Neural progenitor cell (in vitro differentiated cells): Measurements from ENCODE around the gene SEPTIN2. TPM values are rescaled to one million over a fixed set of nuclear protein-coding genes. Genes with fewer than 3 reads are reported as not detected.

Experiments used
- DNase-seq: peaks from one replicate; pipeline ENCODE4 v3.0.0-alpha.2; 2016; ENCODE audit warnings: low spot score
- H2AFZ ChIP-seq: fragments of 200-600 bp; sonication (generic); replicated peaks from 2 replicates; pipeline ENCODE4 v1.6.1; 2016; ENCODE audit warnings: antibody characterized with exemption
- H3F3A ChIP-seq: fragments of 200-600 bp; sonication (generic); 2 replicates; pipeline ENCODE4 v1.6.1; 2016; ENCODE audit warnings: antibody characterized with exemption, low read depth
- H3K27ac ChIP-seq: fragments of 200-600 bp; sonication (generic); 2 replicates; pipeline ENCODE4 v1.5.1; 2016; ENCODE audit warnings: mild to moderate bottlenecking
- H3K27me3 ChIP-seq: fragments of 200-600 bp; sonication (generic); 2 replicates; pipeline ENCODE4 v1.6.1; 2016; ENCODE audit warnings: mild to moderate bottlenecking, moderate library complexity
- H3K36me3 ChIP-seq: fragments of 200-600 bp; sonication (generic); 2 replicates; pipeline ENCODE4 v1.5.1; 2016
- H3K4me1 ChIP-seq: fragments of 200-600 bp; sonication (generic); 2 replicates; pipeline ENCODE4 v1.6.1; 2016; ENCODE audit warnings: mixed run types
- H3K4me2 ChIP-seq: fragments of 200-600 bp; sonication (generic); 2 replicates; pipeline ENCODE4 v1.6.1; 2016
- H3K4me3 ChIP-seq: fragments of 200-600 bp; sonication (generic); 2 replicates; pipeline ENCODE4 v1.5.1; 2016
- H3K79me2 ChIP-seq: fragments of 200-600 bp; sonication (generic); 2 replicates; pipeline ENCODE4 v1.6.1; 2016; ENCODE audit warnings: low read depth
- H3K9ac ChIP-seq: fragments of 200-600 bp; sonication (generic); 2 replicates; pipeline ENCODE4 v1.6.1; 2016
- H3K9me3 ChIP-seq: fragments of 200-600 bp; sonication (generic); 2 replicates; pipeline ENCODE4 v1.5.1; 2016; ENCODE audit warnings: low read depth
- H4K20me1 ChIP-seq: fragments of 200-600 bp; sonication (generic); 2 replicates; pipeline ENCODE4 v1.6.1; 2016; ENCODE audit warnings: low read depth
- H3K27ac Mint-ChIP-seq: 3 replicates; pipeline ENCODE4 v1.8.0; 2021; ENCODE audit warnings: mixed read lengths
- H3K27me3 Mint-ChIP-seq: 2 replicates; pipeline ENCODE4 v1.8.0; 2022; ENCODE audit warnings: low read depth, mild to moderate bottlenecking, inconsistent platforms, moderate library complexity, mixed read lengths; ENCODE audit not compliant: insufficient read depth
- H3K36me3 Mint-ChIP-seq: 3 replicates; pipeline ENCODE4 v1.8.0; 2021; ENCODE audit warnings: mixed read lengths
- H3K4me1 Mint-ChIP-seq: 3 replicates; pipeline ENCODE4 v1.8.0; 2021; ENCODE audit warnings: mixed read lengths
- H3K4me3 Mint-ChIP-seq: 3 replicates; pipeline ENCODE4 v1.8.0; 2021; ENCODE audit warnings: mild to moderate bottlenecking, moderate library complexity, mixed read lengths
- H3K9me3 Mint-ChIP-seq: 3 replicates; pipeline ENCODE4 v1.8.0; 2020; ENCODE audit warnings: mixed read lengths
- CTCF ChIP-seq: fragments of 200-600 bp; sonication (generic); IDR thresholded peaks from 2 replicates; pipeline ENCODE4 v1.5.1; 2017; ENCODE audit warnings: antibody characterized with exemption, mild to moderate bottlenecking
- EZH2 ChIP-seq: fragments of 200-600 bp; sonication (generic); IDR thresholded peaks from 2 replicates; pipeline ENCODE4 v1.6.1; 2017; ENCODE audit warnings: antibody characterized with exemption, mild to moderate bottlenecking, moderate library complexity
- EZH2phosphoT487 ChIP-seq: fragments of 200-600 bp; sonication (generic); IDR thresholded peaks from 2 replicates; pipeline ENCODE4 v1.6.1; 2017; ENCODE audit warnings: antibody characterized with exemption
- total RNA-seq: library from RNA; depleted of rRNA; stranded (reverse); fragments of >200 nt; gene quantifications from 2 replicates; pipeline ENCODE4 v1.2.3, GENCODE V29; 2015; ENCODE audit warnings: low replicate concordance

The SEPTIN2 gene
- total RNA-seq, 1 donor from 2014 or later, result 632 TPM

GRCh38 chr2:241313543-241314095, 2.1 kb upstream of the SEPTIN2 start:
- Mint-ChIP-seq H3K36me3 (peaks cover 7% of the 10 kb centered on the region), H3K4me1 (peaks cover 35% of the 10 kb centered on the region), H3K4me3 (peak overlapping the region; percentile 99), H3K27me3 (peaks cover 4% of the 10 kb centered on the region), H3K9me3 (no peaks in the 10 kb centered on the region), H3K27ac (no peak overlapping the region)
- Histone ChIP-seq H3K27me3 (no peaks in the 10 kb centered on the region), H3F3A (peaks cover 4% of the 10 kb centered on the region), H3K9ac (peak overlapping the region; percentile 96), H3K27ac (no peak overlapping the region), H3K79me2 (peaks cover 93% of the 10 kb centered on the region), H3K4me1 (peaks cover 11% of the 10 kb centered on the region), H3K9me3 (no peaks in the 10 kb centered on the region), H3K4me3 (peak overlapping the region; percentile 90), H3K4me2 (peak overlapping the region; percentile 83), H2AFZ (no peak overlapping the region), H4K20me1 (peaks cover 66% of the 10 kb centered on the region), H3K36me3 (no peaks in the 10 kb centered on the region)
- TF ChIP-seq EZH2 (no peak), CTCF (no peak), EZH2phosphoT487 (no peak)
- no peak for DNase-seq

GRCh38 chr2:241314226-241315092, 1.3 kb upstream of the SEPTIN2 start:
- no peaks in the 10 kb centered on the region for H3K36me3 ChIP-seq
- peaks cover 66% of the 10 kb centered on the region for H4K20me1 ChIP-seq
- H3K27me3 Mint-ChIP-seq, result peaks cover 4% of the 10 kb centered on the region
- H3K4me3 Mint-ChIP-seq, result peak overlapping the region; percentile 99
- TF ChIP-seq EZH2phosphoT487 (no peak), CTCF (no peak), EZH2 (no peak)
- H3K79me2 ChIP-seq, result peaks cover 93% of the 10 kb centered on the region
- H3F3A ChIP-seq, result peaks cover 4% of the 10 kb centered on the region
- peaks cover 17% of the 10 kb centered on the region for H3K4me1 ChIP-seq
- H3K4me2 ChIP-seq, result peak overlapping the region; percentile 83
- DNase-seq, result no peak
- peak overlapping the region; percentile 78 for H3K27ac ChIP-seq
- no peaks in the 10 kb centered on the region for H3K27me3 ChIP-seq
- peak overlapping the region; percentile 90 for H3K4me3 ChIP-seq
- peaks cover 10% of the 10 kb centered on the region for H3K36me3 Mint-ChIP-seq
- H3K4me1 Mint-ChIP-seq, result peaks cover 42% of the 10 kb centered on the region
- H3K9me3 ChIP-seq, result no peaks in the 10 kb centered on the region
- peak overlapping the region; percentile 70 for H3K27ac Mint-ChIP-seq
- H3K9ac ChIP-seq, result peak overlapping the region; percentile 96
- H3K9me3 Mint-ChIP-seq, result no peaks in the 10 kb centered on the region
- peak overlapping the region; percentile 23 for H2AFZ ChIP-seq

- Mint-ChIP-seq H3K9me3 (no peaks in the 10 kb centered on the region), H3K4me3 (peak within 1 kb of the TSS; percentile 99), H3K27ac (peak within 1 kb of the TSS; percentile 100), H3K4me1 (peaks cover 46% of the 10 kb centered on the region), H3K27me3 (peaks cover 4% of the 10 kb centered on the region), H3K36me3 (peaks cover 16% of the 10 kb centered on the region)
- peak; percentile 100 for DNase-seq
- Histone ChIP-seq H2AFZ (peak within 1 kb of the TSS; percentile 99), H3K9ac (peak within 1 kb of the TSS; percentile 96), H3K27me3 (no peaks in the 10 kb centered on the region), H3K4me1 (peaks cover 22% of the 10 kb centered on the region), H3K27ac (peak within 1 kb of the TSS; percentile 98), H3K4me3 (peak within 1 kb of the TSS; percentile 90), H3K36me3 (no peaks in the 10 kb centered on the region), H3K79me2 (peaks cover 93% of the 10 kb centered on the region), H3F3A (peaks cover 4% of the 10 kb centered on the region), H3K9me3 (no peaks in the 10 kb centered on the region), H4K20me1 (peaks cover 66% of the 10 kb centered on the region), H3K4me2 (peak within 1 kb of the TSS; percentile 98)
- TF ChIP-seq CTCF (peak; percentile 62), EZH2 (no peak), EZH2phosphoT487 (no peak)
These were observed 439 bp upstream of the SEPTIN2 start, which contains the start of gene HDLBP for GRCh38 chr2:241315093-241315878. HDLBP (minus strand) TSS chr2:241315672; CDS start chr2:241266869, 48,803 bp downstream.
